ENCODE measurements around the gene DNASE1L1.

DNASE1L1 gene

GRCh38 chrX:154430479-154430878, 21.4 kb upstream of the DNASE1L1 start:
- Histone ChIP-seq H3K4me3 (no peak overlapping the region), H3K27me3 (no peaks in the 10 kb centered on the region), H3K36me3 (peaks cover 0 to 36% (median 20%) of the 10 kb centered on the region in 3 donors), H3K27ac (no peak overlapping the region), H3K4me1 (peaks cover 0 to 24% (median 2%) of the 10 kb centered on the region in 4 donors), H3K9me3 (no peaks in the 10 kb centered on the region)
- DNase-seq, result no peak
- intact Hi-C loops (cut with DNase I; ENCODE audit: low total_unique reads), result no loop called here
- no peak for TF ChIP-seq CTCF (IDR thresholded peaks at IDR 0.05)

GRCh38 chrX:154429711-154430110, 20.7 kb upstream of the DNASE1L1 start:
- peak overlapping the region; percentile 86 to 87 for H3K4me3 ChIP-seq
- no peak for TF ChIP-seq CTCF (IDR thresholded peaks at IDR 0.05)
- intact Hi-C loops (cut with DNase I; ENCODE audit: low total_unique reads), result no loop called here

GRCh38 chrX:154428176-154429171, 19.4 kb upstream of the DNASE1L1 start, which contains the start of gene ATP6AP1:
ATP6AP1 (plus strand) TSS chrX:154428677; CDS start chrX:154428693, 16 bp downstream.
- no peak for TF ChIP-seq CTCF (IDR thresholded peaks at IDR 0.05)
- H3K9me3 ChIP-seq, result no peaks in the 10 kb centered on the region
- peaks cover 0 to 24% (median 2%) of the 10 kb centered on the region in 4 donors for H3K4me1 ChIP-seq
- H3K36me3 ChIP-seq, result peaks cover 0 to 18% (median 16%) of the 10 kb centered on the region in 3 donors
- intact Hi-C loops (cut with DNase I; ENCODE audit: low total_unique reads), result no loop called here
- H3K27me3 ChIP-seq, result no peaks in the 10 kb centered on the region
- H3K27ac ChIP-seq, result peak within 1 kb of the TSS; percentile 88 to 92
- peak; percentile 92 to 97 for DNase-seq
- peak within 1 kb of the TSS; percentile 86 to 87 for H3K4me3 ChIP-seq

More at GRCh38 chrX:154429711-154430110, 20.7 kb upstream of the DNASE1L1 start:
- H3K27ac ChIP-seq, result peak overlapping the region in 1 of 2 donors; percentile 92
- H3K9me3 ChIP-seq, result no peaks in the 10 kb centered on the region
- peaks cover 0 to 24% (median 2%) of the 10 kb centered on the region in 4 donors for H3K4me1 ChIP-seq
- no peak for DNase-seq
- H3K36me3 ChIP-seq, result peaks cover 0 to 30% (median 20%) of the 10 kb centered on the region in 3 donors
- H3K27me3 ChIP-seq, result no peaks in the 10 kb centered on the region

GRCh38 chrX:154426916-154427770, 18.1 kb upstream of the DNASE1L1 start:
- no peak overlapping the region for H3K27ac ChIP-seq
- H3K4me1 ChIP-seq, result peaks cover 0 to 24% (median 2%) of the 10 kb centered on the region in 4 donors
- H3K4me3 ChIP-seq, result no peak overlapping the region
- TF ChIP-seq CTCF (IDR thresholded peaks at IDR 0.05), result no peak
- intact Hi-C loops (cut with DNase I; ENCODE audit: low total_unique reads), result no loop called here
- H3K36me3 ChIP-seq, result peaks cover 0 to 5% (median 3%) of the 10 kb centered on the region in 3 donors
- H3K9me3 ChIP-seq, result no peaks in the 10 kb centered on the region
- H3K27me3 ChIP-seq, result no peaks in the 10 kb centered on the region
- no peak for DNase-seq

- no peak for TF ChIP-seq CTCF (IDR thresholded peaks at IDR 0.05)
- no peaks in the 10 kb centered on the region for H3K4me1 ChIP-seq
- peaks cover 0 to 11% (median 0%) of the 10 kb centered on the region in 3 donors for H3K36me3 ChIP-seq
- no peak overlapping the region for H3K4me3 ChIP-seq
- DNase-seq, result no peak
- no peaks in the 10 kb centered on the region for H3K27me3 ChIP-seq
- H3K27ac ChIP-seq, result no peak overlapping the region
- no peaks in the 10 kb centered on the region for H3K9me3 ChIP-seq
- intact Hi-C loops (cut with DNase I; ENCODE audit: low total_unique reads), result no loop called here
Measured at GRCh38 chrX:154420402-154420756, 11.3 kb upstream of the DNASE1L1 start.

Measured in tibial artery (tissue), 4 donors.